H9 (cell line): ENCODE measurements around the gene GSG1L2. TPM values are rescaled to one million over a fixed set of nuclear protein-coding genes. Genes with fewer than 3 reads are reported as not detected.

Experiments
- DNase-seq: peaks from one replicate; pipeline ENCODE4 v3.0.0-alpha.2; 2017
- H2AFZ ChIP-seq: one replicate; pipeline ENCODE4 v1.6.1; 2013; ENCODE audit warnings: mild to moderate bottlenecking, low read length, control low read depth, moderate library complexity
- H2AK5ac ChIP-seq: 2 replicates; pipeline ENCODE4 v1.6.1; 2013; ENCODE audit warnings: low read length, control low read depth, mixed read lengths; ENCODE audit not compliant: insufficient read length
- H2BK120ac ChIP-seq: one replicate; pipeline ENCODE4 v1.6.1; 2013; ENCODE audit warnings: low read depth, mild to moderate bottlenecking, low read length, control low read depth, inconsistent platforms; ENCODE audit not compliant: poor library complexity, severe bottlenecking
- H2BK12ac ChIP-seq: 2 replicates; pipeline ENCODE4 v1.6.1; 2013; ENCODE audit warnings: low read length, control low read depth, mixed read lengths, low read depth; ENCODE audit not compliant: insufficient read length
- H2BK15ac ChIP-seq: 2 replicates; pipeline ENCODE4 v1.6.1; 2013; ENCODE audit warnings: low read depth, low read length, control low read depth
- H2BK20ac ChIP-seq: one replicate; pipeline ENCODE4 v1.6.1; 2013; ENCODE audit warnings: low read depth, mild to moderate bottlenecking, low read length, control low read depth, inconsistent platforms; ENCODE audit not compliant: poor library complexity, severe bottlenecking
- H2BK5ac ChIP-seq: 2 replicates; pipeline ENCODE4 v1.6.1; 2013; ENCODE audit warnings: low read length, control low read depth, mixed read lengths; ENCODE audit not compliant: insufficient read length
- H3K14ac ChIP-seq: 2 replicates; pipeline ENCODE4 v1.6.1; 2013; ENCODE audit warnings: low read length, control low read depth; ENCODE audit not compliant: insufficient read depth
- H3K18ac ChIP-seq: 2 replicates; pipeline ENCODE4 v1.6.1; 2013; ENCODE audit warnings: low read depth, mild to moderate bottlenecking, mixed read lengths, low read length, control low read depth; ENCODE audit not compliant: insufficient read length
- H3K23ac ChIP-seq: 2 replicates; pipeline ENCODE4 v1.6.1; 2013; ENCODE audit warnings: low read length, control low read depth, mixed read lengths, low read depth; ENCODE audit not compliant: insufficient read length
- H3K23me2 ChIP-seq: 2 replicates; pipeline ENCODE4 v1.6.1; 2013; ENCODE audit warnings: low read depth, mild to moderate bottlenecking, mixed read lengths, low read length, control low read depth; ENCODE audit not compliant: insufficient read length, poor library complexity, severe bottlenecking
- H3K27ac ChIP-seq: 2 replicates; pipeline ENCODE4 v1.5.1; 2013; ENCODE audit warnings: low read length, control low read depth, mixed read lengths, low read depth; ENCODE audit not compliant: insufficient read length
- H3K27me3 ChIP-seq: 2 replicates; pipeline ENCODE4 v1.6.1; 2013; ENCODE audit warnings: low read length, control low read depth, inconsistent platforms; ENCODE audit not compliant: insufficient read depth
- H3K4ac ChIP-seq: 2 replicates; pipeline ENCODE4 v1.6.1; 2013; ENCODE audit warnings: low read depth, mild to moderate bottlenecking, control low read depth, inconsistent platforms, low read length, moderate library complexity
- H3K4me1 ChIP-seq: 2 replicates; pipeline ENCODE4 v1.6.1; 2013; ENCODE audit warnings: low read length, control low read depth, inconsistent platforms; ENCODE audit not compliant: insufficient read depth
- H3K4me2 ChIP-seq: 2 replicates; pipeline ENCODE4 v1.6.1; 2013; ENCODE audit warnings: low read length, control low read depth, mixed read lengths; ENCODE audit not compliant: insufficient read length, insufficient read depth
- H3K56ac ChIP-seq: 2 replicates; pipeline ENCODE4 v1.6.1; 2013; ENCODE audit warnings: low read depth, mild to moderate bottlenecking, mixed read lengths, low read length, control low read depth; ENCODE audit not compliant: insufficient read length
- H3K79me1 ChIP-seq: 2 replicates; pipeline ENCODE4 v1.6.1; 2013; ENCODE audit warnings: low read depth, mild to moderate bottlenecking, moderate library complexity, low read length, control low read depth, inconsistent platforms; ENCODE audit not compliant: insufficient read depth, poor library complexity, severe bottlenecking
- H3K79me2 ChIP-seq: 2 replicates; pipeline ENCODE4 v1.6.1; 2013; ENCODE audit warnings: low read length, control low read depth, inconsistent platforms; ENCODE audit not compliant: insufficient read depth
- H3K9ac ChIP-seq: 2 replicates; pipeline ENCODE4 v1.6.1; 2013; ENCODE audit warnings: low read length, control low read depth, mixed read lengths; ENCODE audit not compliant: insufficient read length; ENCODE audit errors: extremely low read depth
- H3K9me3 ChIP-seq: one replicate; pipeline ENCODE4 v1.6.1; 2013; ENCODE audit warnings: low read depth, low read length, inconsistent platforms; ENCODE audit not compliant: control insufficient read depth
- H3T11ph ChIP-seq: one replicate; pipeline ENCODE4 v1.6.1; 2013; ENCODE audit warnings: mild to moderate bottlenecking, low read length, control low read depth, inconsistent platforms
- H4K20me1 ChIP-seq: one replicate; pipeline ENCODE4 v1.6.1; 2013; ENCODE audit not compliant: control insufficient read depth, insufficient read length, insufficient read depth
- H4K5ac ChIP-seq: 2 replicates; pipeline ENCODE4 v1.6.1; 2013; ENCODE audit warnings: low read depth, mild to moderate bottlenecking, mixed read lengths, low read length, control low read depth; ENCODE audit not compliant: insufficient read length
- H4K8ac ChIP-seq: replicated peaks from 2 replicates; pipeline ENCODE4 v1.6.1; 2013; ENCODE audit warnings: low read length, control low read depth, mixed read lengths, low read depth; ENCODE audit not compliant: insufficient read length
- H4K91ac ChIP-seq: 2 replicates; pipeline ENCODE4 v1.6.1; 2013; ENCODE audit warnings: low read depth, mild to moderate bottlenecking, moderate library complexity, mixed read lengths, low read length, control low read depth; ENCODE audit not compliant: insufficient read length
- H3K27ac Mint-ChIP-seq, 3 experiments: 2 replicates in 2 of 3; 3 replicates in 1 of 3; pipeline ENCODE4 v1.8.0; 2020 to 2021; ENCODE audit warnings: mixed read lengths in 3 of 3, mild to moderate bottlenecking in 1 of 3, moderate library complexity in 1 of 3
- H3K27me3 Mint-ChIP-seq: 2 replicates; pipeline ENCODE4 v1.8.0; 2021; ENCODE audit warnings: low read depth, mild to moderate bottlenecking, moderate library complexity, mixed read lengths
- H3K36me3 Mint-ChIP-seq, 3 experiments: 2 replicates in 2 of 3; 3 replicates in 1 of 3; pipeline ENCODE4 v1.8.0; 2020 to 2021; ENCODE audit warnings: low read depth in 3 of 3, mixed read lengths in 3 of 3; ENCODE audit not compliant: insufficient read depth in 1 of 3
- H3K4me1 Mint-ChIP-seq, 2 experiments: 2 replicates each; pipeline ENCODE4 v1.8.0; 2020; ENCODE audit warnings: mixed read lengths in 2 of 2
- H3K4me3 Mint-ChIP-seq, 2 experiments: 2 replicates in 1 of 2; 3 replicates in 1 of 2; pipeline ENCODE4 v1.8.0; 2020 to 2021; ENCODE audit warnings: mild to moderate bottlenecking in 2 of 2, mixed read lengths in 2 of 2, moderate library complexity in 1 of 2
- H3K9me3 Mint-ChIP-seq, 2 experiments: 2 replicates in 1 of 2; 3 replicates in 1 of 2; pipeline ENCODE4 v1.8.0; 2020; ENCODE audit warnings: mild to moderate bottlenecking in 2 of 2, mixed read lengths in 2 of 2, moderate library complexity in 1 of 2
- WGBS: extraction: QIAGEN DNeasy Blood & Tissue Kit; methylation state at CpG from one replicate; pipeline ENCODE4 v1.1.7; 2013; ENCODE audit warnings: missing lambda C conversion rate, low lambda C conversion rate, mixed read lengths; ENCODE audit not compliant: insufficient read length; ENCODE audit errors: extremely low coverage; 5-methylcytosine and 5-hydroxymethylcytosine counted together
- total RNA-seq: library from RNA; stranded (reverse); gene quantifications from 2 replicates; pipeline ENCODE4 v1.2.1, GENCODE V29; 2021
- TF ChIP-seq, protein P1 (sequence below): fragments of 200-600 bp; sonication (generic); conservative IDR thresholded peaks from 3 replicates; pipeline ENCODE4 v1.8.0; 2021; ENCODE audit warnings: antibody characterized with exemption, mild to moderate bottlenecking

Gene GSG1L2
- total RNA-seq, 1 experiment from 2014 or later: not detected

- H3K9ac ChIP-seq: no peak overlapping the region
- H3K4me1 ChIP-seq: no peaks in the 10 kb centered on the region
- H3K4ac ChIP-seq: no peak overlapping the region
- no peak overlapping the region for H3K56ac ChIP-seq
- no CpG with 5 or more reads among the region's 8 CpGs for WGBS
- TF ChIP-seq, protein P1, sequence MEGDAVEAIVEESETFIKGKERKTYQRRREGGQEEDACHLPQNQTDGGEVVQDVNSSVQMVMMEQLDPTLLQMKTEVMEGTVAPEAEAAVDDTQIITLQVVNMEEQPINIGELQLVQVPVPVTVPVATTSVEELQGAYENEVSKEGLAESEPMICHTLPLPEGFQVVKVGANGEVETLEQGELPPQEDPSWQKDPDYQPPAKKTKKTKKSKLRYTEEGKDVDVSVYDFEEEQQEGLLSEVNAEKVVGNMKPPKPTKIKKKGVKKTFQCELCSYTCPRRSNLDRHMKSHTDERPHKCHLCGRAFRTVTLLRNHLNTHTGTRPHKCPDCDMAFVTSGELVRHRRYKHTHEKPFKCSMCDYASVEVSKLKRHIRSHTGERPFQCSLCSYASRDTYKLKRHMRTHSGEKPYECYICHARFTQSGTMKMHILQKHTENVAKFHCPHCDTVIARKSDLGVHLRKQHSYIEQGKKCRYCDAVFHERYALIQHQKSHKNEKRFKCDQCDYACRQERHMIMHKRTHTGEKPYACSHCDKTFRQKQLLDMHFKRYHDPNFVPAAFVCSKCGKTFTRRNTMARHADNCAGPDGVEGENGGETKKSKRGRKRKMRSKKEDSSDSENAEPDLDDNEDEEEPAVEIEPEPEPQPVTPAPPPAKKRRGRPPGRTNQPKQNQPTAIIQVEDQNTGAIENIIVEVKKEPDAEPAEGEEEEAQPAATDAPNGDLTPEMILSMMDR: no peak
- Mint-ChIP-seq H3K36me3 (no peaks in the 10 kb centered on the region), H3K4me3 (no peak overlapping the region), H3K27ac (no peak overlapping the region), H3K9me3 (no peaks in the 10 kb centered on the region; a peak in 1 of 5 replicates), H3K27me3 (no peaks in the 10 kb centered on the region; the same call in 1 of the 2 replicates), H3K4me1 (no peaks in the 10 kb centered on the region)
- no peaks in the 10 kb centered on the region for H3K23me2 ChIP-seq
- H3K79me1 ChIP-seq: no peaks in the 10 kb centered on the region
- H4K8ac ChIP-seq: no peak overlapping the region
- no peak overlapping the region for H3K14ac ChIP-seq
- no peak overlapping the region for H3T11ph ChIP-seq
- H4K91ac ChIP-seq: no peak overlapping the region
- no peak overlapping the region for H4K5ac ChIP-seq
- no peak overlapping the region for H2BK12ac ChIP-seq
- no peak overlapping the region for H2BK120ac ChIP-seq
- H2AFZ ChIP-seq: no peak overlapping the region
- H3K79me2 ChIP-seq: no peaks in the 10 kb centered on the region
- no peak overlapping the region for H3K4me2 ChIP-seq
- DNase-seq: no peak
- H3K27ac ChIP-seq: no peak overlapping the region
- no peak overlapping the region for H2BK15ac ChIP-seq
- no peaks in the 10 kb centered on the region for H3K27me3 ChIP-seq
- H3K23ac ChIP-seq: no peak overlapping the region
- H2BK20ac ChIP-seq: no peak overlapping the region
- H2BK5ac ChIP-seq: no peak overlapping the region
- H2AK5ac ChIP-seq: no peak overlapping the region
- H3K9me3 ChIP-seq: no peaks in the 10 kb centered on the region
- no peak overlapping the region for H3K18ac ChIP-seq
- H4K20me1 ChIP-seq: no peaks in the 10 kb centered on the region
Observed at GRCh38 chr17:9824797-9825338, 3.0 kb upstream of the GSG1L2 start.
